Erythroblast (primary cell): ENCODE measurements around the gene ARID4B.

ENCODE experiments used
- GATA1 ChIP-seq: IDR thresholded peaks from 2 replicates; pipeline ENCODE4 v1.6.1; 2011; ENCODE audit warnings: low read depth, mild to moderate bottlenecking, control low read depth, low read length, moderate library complexity
- POLR2A ChIP-seq: IDR thresholded peaks from 2 replicates; pipeline ENCODE4 v1.6.1; 2011; ENCODE audit warnings: mild to moderate bottlenecking, low read length

DNA sequence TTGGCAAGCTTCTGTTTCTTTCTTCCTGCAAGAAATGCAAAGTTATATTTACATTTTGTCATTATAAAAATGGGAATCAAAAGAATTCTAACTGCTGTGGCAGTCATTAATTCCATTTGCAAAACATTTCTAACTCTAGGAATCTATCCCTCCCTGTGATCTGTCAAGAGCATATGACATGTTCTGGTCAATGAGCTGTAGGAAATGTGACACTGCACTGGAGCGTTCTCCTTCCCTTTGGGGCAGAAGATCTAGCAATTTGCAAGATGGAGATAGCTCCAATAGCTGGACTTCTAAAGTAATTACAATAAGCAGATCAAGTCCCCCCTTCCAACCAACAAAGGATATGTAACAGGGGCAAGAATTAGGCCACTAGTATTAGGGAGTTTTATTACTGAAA lies 205.6 kb downstream of the ARID4B start:
- TF ChIP-seq POLR2A = no peak
- no peak for TF ChIP-seq GATA1
